Rectal smooth muscle tissue (tissue), 1 donor: ENCODE measurements around the gene PPP1R37.

Experiments
- H3K27ac ChIP-seq: one replicate; pipeline ENCODE4 v1.7.0; 2013; ENCODE audit warnings: low read depth, low read length, inconsistent platforms
- H3K27me3 ChIP-seq: one replicate; pipeline ENCODE4 v1.7.0; 2013; ENCODE audit warnings: low read length; ENCODE audit not compliant: control insufficient read depth, insufficient read depth
- H3K36me3 ChIP-seq: one replicate; pipeline ENCODE4 v1.7.0; 2013; ENCODE audit warnings: low read length; ENCODE audit not compliant: control insufficient read depth, insufficient read depth
- H3K4me1 ChIP-seq: one replicate; pipeline ENCODE4 v1.7.0; 2013; ENCODE audit warnings: low read length; ENCODE audit not compliant: control insufficient read depth, insufficient read depth
- H3K4me3 ChIP-seq: one replicate; pipeline ENCODE4 v1.7.0; 2013; ENCODE audit warnings: low read length
- H3K9ac ChIP-seq: one replicate; pipeline ENCODE4 v1.7.0; 2013; ENCODE audit warnings: low read length

PPP1R37 gene

GRCh38 chr19:45171211-45171623, 78.2 kb downstream of the PPP1R37 start:
- H3K9ac ChIP-seq, result no peak overlapping the region
- no peaks in the 10 kb centered on the region for H3K27me3 ChIP-seq
- no peak overlapping the region for H3K27ac ChIP-seq
- no peak overlapping the region for H3K4me3 ChIP-seq
- H3K36me3 ChIP-seq, result no peaks in the 10 kb centered on the region
- H3K4me1 ChIP-seq, result no peaks in the 10 kb centered on the region

GRCh38 chr19:45172173-45172572, 79.2 kb downstream of the PPP1R37 start:
- Histone ChIP-seq H3K4me1 (no peaks in the 10 kb centered on the region), H3K27ac (no peak overlapping the region)

GRCh38 chr19:45172611-45173208, 79.7 kb downstream of the PPP1R37 start:
- no peak overlapping the region for H3K9ac ChIP-seq
- no peak overlapping the region for H3K27ac ChIP-seq

More at GRCh38 chr19:45172173-45172572, 79.2 kb downstream of the PPP1R37 start:
- Histone ChIP-seq H3K27me3 (no peaks in the 10 kb centered on the region), H3K4me3 (no peak overlapping the region), H3K36me3 (no peaks in the 10 kb centered on the region), H3K9ac (no peak overlapping the region)

GRCh38 chr19:45173816-45174215, 80.8 kb downstream of the PPP1R37 start:
- no peak overlapping the region for H3K27ac ChIP-seq
- no peak overlapping the region for H3K9ac ChIP-seq
- no peaks in the 10 kb centered on the region for H3K36me3 ChIP-seq
- no peak overlapping the region for H3K4me3 ChIP-seq
- H3K4me1 ChIP-seq, result no peaks in the 10 kb centered on the region
- H3K27me3 ChIP-seq, result no peaks in the 10 kb centered on the region

More at GRCh38 chr19:45172611-45173208, 79.7 kb downstream of the PPP1R37 start:
- Histone ChIP-seq H3K4me1 (no peaks in the 10 kb centered on the region), H3K36me3 (no peaks in the 10 kb centered on the region), H3K27me3 (no peaks in the 10 kb centered on the region), H3K4me3 (no peak overlapping the region)

GRCh38 chr19:45175515-45176345, 82.8 kb downstream of the PPP1R37 start:
- H3K4me3 ChIP-seq, result no peak overlapping the region
- peaks cover 6% of the 10 kb centered on the region for H3K4me1 ChIP-seq
- no peak overlapping the region for H3K9ac ChIP-seq
- no peaks in the 10 kb centered on the region for H3K27me3 ChIP-seq
- no peak overlapping the region for H3K27ac ChIP-seq
- H3K36me3 ChIP-seq, result peaks cover 2% of the 10 kb centered on the region

- peak within 1 kb of the TSS; percentile 96 for H3K4me3 ChIP-seq
- peaks cover 7% of the 10 kb centered on the region for H3K36me3 ChIP-seq
- H3K4me1 ChIP-seq, result peaks cover 6% of the 10 kb centered on the region
- H3K27me3 ChIP-seq, result no peaks in the 10 kb centered on the region
- peak within 1 kb of the TSS; percentile 91 for H3K27ac ChIP-seq
- H3K9ac ChIP-seq, result peak within 1 kb of the TSS; percentile 70
Measured at GRCh38 chr19:45177817-45178261, 84.9 kb downstream of the PPP1R37 start, which contains the start of gene TRAPPC6A. TSS of gene TRAPPC6A (minus strand) at chr19:45178237. CDS start at chr19:45178218, 19 bp downstream.

- Histone ChIP-seq H3K4me3 (peak within 1 kb of the TSS; percentile 96), H3K36me3 (peaks cover 7% of the 10 kb centered on the region), H3K4me1 (peaks cover 6% of the 10 kb centered on the region), H3K27me3 (no peaks in the 10 kb centered on the region), H3K27ac (peak within 1 kb of the TSS; percentile 91), H3K9ac (peak within 1 kb of the TSS; percentile 70)
Measured at GRCh38 chr19:45178262-45179071, 85.5 kb downstream of the PPP1R37 start, which contains the start of gene BLOC1S3. TSS of gene BLOC1S3 (plus strand) at chr19:45178784. CDS start at chr19:45179297, 513 bp downstream.

- Histone ChIP-seq H3K4me3 (peak overlapping the region; percentile 96), H3K4me1 (peaks cover 6% of the 10 kb centered on the region), H3K27ac (peak overlapping the region; percentile 91), H3K36me3 (peaks cover 7% of the 10 kb centered on the region), H3K27me3 (no peaks in the 10 kb centered on the region), H3K9ac (peak overlapping the region; percentile 70)
Measured at GRCh38 chr19:45179072-45179891, 86.3 kb downstream of the PPP1R37 start.

GRCh38 chr19:45179892-45180370, 87.0 kb downstream of the PPP1R37 start:
- Histone ChIP-seq H3K36me3 (peaks cover 7% of the 10 kb centered on the region), H3K4me3 (peak overlapping the region; percentile 96), H3K9ac (no peak overlapping the region), H3K4me1 (peaks cover 6% of the 10 kb centered on the region), H3K27me3 (no peaks in the 10 kb centered on the region), H3K27ac (no peak overlapping the region)

GRCh38 chr19:45180936-45181335, 88.0 kb downstream of the PPP1R37 start:
- Histone ChIP-seq H3K4me3 (no peak overlapping the region), H3K27me3 (no peaks in the 10 kb centered on the region), H3K36me3 (peaks cover 7% of the 10 kb centered on the region), H3K4me1 (peaks cover 6% of the 10 kb centered on the region), H3K9ac (peak overlapping the region; percentile 41), H3K27ac (no peak overlapping the region)

- Histone ChIP-seq H3K9ac (no peak overlapping the region), H3K27ac (no peak overlapping the region), H3K36me3 (peaks cover 7% of the 10 kb centered on the region), H3K27me3 (no peaks in the 10 kb centered on the region), H3K4me1 (peaks cover 6% of the 10 kb centered on the region), H3K4me3 (no peak overlapping the region)
Measured at GRCh38 chr19:45182758-45183157, 89.8 kb downstream of the PPP1R37 start.
